Tibial nerve (tissue), 4 donors: ENCODE measurements around the gene TOGARAM1. TPM values are rescaled to one million over a fixed set of nuclear protein-coding genes. Genes with fewer than 3 reads are reported as not detected.

Experiments
- DNase-seq, 2 donors: peaks; one replicate each; pipeline ENCODE4 v3.0.0-alpha.2; 2019; ENCODE audit warnings: low spot score in 2 of 2
- H3K27ac ChIP-seq, 4 donors: fragments of 200-600 bp; sonication (generic) in 3 of 4; one replicate each; pipeline ENCODE4 v1.5.1; 2017 to 2019; ENCODE audit warnings: mild to moderate bottlenecking in 1 of 4
- H3K27me3 ChIP-seq, 2 donors: fragments of 200-600 bp; sonication (generic) in 1 of 2; one replicate each; pipeline versions ENCODE4 v1.5.1 to v1.6.0; 2017 to 2019
- H3K36me3 ChIP-seq, 3 donors: fragments of 200-600 bp; sonication (generic); one replicate each; pipeline ENCODE4 v1.5.1; 2018 to 2019
- H3K4me1 ChIP-seq, 4 donors: fragments of 200-600 bp; sonication (generic) in 3 of 4; one replicate each; pipeline ENCODE4 v1.5.1; 2017 to 2019
- H3K4me3 ChIP-seq, 4 donors: fragments of 200-600 bp; sonication (generic) in 3 of 4; one replicate each; pipeline ENCODE4 v1.5.1; 2017 to 2019; ENCODE audit warnings: mild to moderate bottlenecking in 1 of 4, moderate library complexity in 1 of 4
- H3K9me3 ChIP-seq, 4 donors: fragments of 200-600 bp; sonication (generic) in 3 of 4; one replicate each; pipeline ENCODE4 v1.5.1; 2017 to 2019
- CTCF ChIP-seq, 5 experiments: fragments of 200-600 bp in 3 of 5; fragments of 450-650 bp in 2 of 5; sonication (generic) in 3 of 5; IDR thresholded peaks; one replicate each; pipeline ENCODE4 v1.5.1; 2016 to 2019; ENCODE audit warnings: antibody characterized with exemption in 5 of 5, mild to moderate bottlenecking in 3 of 5, moderate library complexity in 2 of 5
- EP300 ChIP-seq, 2 donors: sonication (generic); formaldehyde crosslinking; IDR thresholded peaks; one replicate each; pipeline ENCODE4 v1.6.1; 2017; ENCODE audit warnings: antibody characterized with exemption in 2 of 2, mild to moderate bottlenecking in 1 of 2
- POLR2A ChIP-seq, 2 donors: fragments of 450-650 bp; IDR thresholded peaks; one replicate each; pipeline ENCODE4 v1.6.1; 2017; ENCODE audit warnings: antibody characterized with exemption in 2 of 2, mild to moderate bottlenecking in 2 of 2, moderate library complexity in 2 of 2
- WGBS, 2 donors: methylation state at CpG; one replicate each; pipeline ENCODE4 v1.1.5; 2018; 5-methylcytosine and 5-hydroxymethylcytosine counted together
- total RNA-seq, 4 donors: library from RNA; depleted of rRNA; stranded (reverse); fragments of >200 nt; gene quantifications; one replicate each; pipeline ENCODE4 v1.1.0, GENCODE V29; 2016

Gene TOGARAM1
- total RNA-seq, 4 donors from 2014 or later: 22.2 to 51.8 (median 34.2) TPM

GRCh38 chr14:45082420-45082819 is 120.4 kb downstream of the TOGARAM1 start:
- DNase-seq: no peak
- TF ChIP-seq POLR2A (IDR thresholded peaks at IDR 0.05) (no peak), EP300 (IDR thresholded peaks at IDR 0.05) (no peak), CTCF (IDR thresholded peaks at IDR 0.05) (no peak)
- no peaks in the 10 kb centered on the region for H3K36me3 ChIP-seq
- no peak overlapping the region for H3K4me3 ChIP-seq
- H3K9me3 ChIP-seq: no peaks in the 10 kb centered on the region
- no peak overlapping the region for H3K27ac ChIP-seq
- H3K27me3 ChIP-seq: no peaks in the 10 kb centered on the region
- 86 to 90% methylated on average over 2 of the region's 2 CpGs for WGBS, 2 donors
- peaks cover 0 to 35% (median 19%) of the 10 kb centered on the region in 4 donors for H3K4me1 ChIP-seq

GRCh38 chr14:45083617-45083975 is 121.6 kb downstream of the TOGARAM1 start:
- Histone ChIP-seq H3K4me1 (peaks cover 0 to 47% (median 22%) of the 10 kb centered on the region in 4 donors), H3K27ac (peak overlapping the region; percentile 51 to 94 (median 90)), H3K4me3 (peak overlapping the region; percentile 33 to 87 (median 66)), H3K27me3 (no peaks in the 10 kb centered on the region), H3K36me3 (no peaks in the 10 kb centered on the region), H3K9me3 (no peaks in the 10 kb centered on the region)
- 1 to 2% methylated on average over 7 to 10 of the region's 10 CpGs for WGBS, 2 donors
- DNase-seq: no peak
- TF ChIP-seq POLR2A (IDR thresholded peaks at IDR 0.05) (no peak), EP300 (IDR thresholded peaks at IDR 0.05) (no peak), CTCF (IDR thresholded peaks at IDR 0.05) (no peak)

- WGBS, 2 donors: 0% methylated on average over 19 to 29 of the region's 49 CpGs
- H3K4me3 ChIP-seq: peak within 1 kb of the TSS; percentile 61 to 87 (median 74)
- peaks cover 0 to 53% (median 22%) of the 10 kb centered on the region in 4 donors for H3K4me1 ChIP-seq
These were observed 122.2 kb downstream of the TOGARAM1 start, which contains the start of gene PRPF39 for GRCh38 chr14:45083976-45084722. PRPF39 (plus strand) TSS chr14:45084116; CDS start chr14:45095240, 11,124 bp downstream.

GRCh38 chr14:45084946-45085346 is 123.0 kb downstream of the TOGARAM1 start:
- no peak for DNase-seq
- TF ChIP-seq POLR2A (IDR thresholded peaks at IDR 0.05) (no peak), CTCF (IDR thresholded peaks at IDR 0.05) (no peak), EP300 (IDR thresholded peaks at IDR 0.05) (no peak)
- Histone ChIP-seq H3K27me3 (no peaks in the 10 kb centered on the region), H3K4me3 (peak overlapping the region; percentile 61 to 87 (median 74)), H3K36me3 (no peaks in the 10 kb centered on the region), H3K27ac (peak overlapping the region; percentile 51 to 94 (median 90)), H3K9me3 (no peaks in the 10 kb centered on the region), H3K4me1 (peaks cover 0 to 60% (median 26%) of the 10 kb centered on the region in 4 donors)
- WGBS, 2 donors: 1% methylated on average over 4 of the region's 4 CpGs

More at GRCh38 chr14:45083976-45084722, 122.2 kb downstream of the TOGARAM1 start, which contains the start of gene PRPF39:
- Histone ChIP-seq H3K36me3 (no peaks in the 10 kb centered on the region), H3K27me3 (no peaks in the 10 kb centered on the region), H3K9me3 (no peaks in the 10 kb centered on the region), H3K27ac (peak within 1 kb of the TSS; percentile 51 to 94 (median 90))
- peak; percentile 91 to 92 for DNase-seq
- TF ChIP-seq CTCF (IDR thresholded peaks at IDR 0.05) (peak in 2 of 5 experiments; percentile 30 to 36), EP300 (IDR thresholded peaks at IDR 0.05) (peak; percentile 40 to 99), POLR2A (IDR thresholded peaks at IDR 0.05) (peak; percentile 82 to 93)

GRCh38 chr14:45089813-45090212 is 127.8 kb downstream of the TOGARAM1 start:
- no peaks in the 10 kb centered on the region for H3K27me3 ChIP-seq
- DNase-seq: no peak
- no peak overlapping the region for H3K4me3 ChIP-seq
- no peak overlapping the region for H3K27ac ChIP-seq
- H3K4me1 ChIP-seq: peaks cover 0 to 64% (median 27%) of the 10 kb centered on the region in 4 donors
- no peaks in the 10 kb centered on the region for H3K36me3 ChIP-seq
- TF ChIP-seq POLR2A (IDR thresholded peaks at IDR 0.05): no peak
- no peak for TF ChIP-seq EP300 (IDR thresholded peaks at IDR 0.05)
- no peak for TF ChIP-seq CTCF (IDR thresholded peaks at IDR 0.05)
- 27 to 31% methylated on average over 1 of the region's 1 CpG for WGBS, 2 donors
- H3K9me3 ChIP-seq: no peaks in the 10 kb centered on the region
